A549 (cell line): ENCODE measurements around the gene PIGN. TPM values are rescaled to one million over a fixed set of nuclear protein-coding genes. Genes with fewer than 3 reads are reported as not detected.

Experiments
- ATAC-seq, 2 experiments: fragments of 200-7000 bp in 1 of 2; fragments of >200 bp in 1 of 2; cut with Nextera tagmentation in 1 of 2; cut with Tn5 transposase in 1 of 2; 3 replicates each; pipeline versions ENCODE4 v1.8.0 to v1.9.1; 2018 to 2020; ENCODE audit warnings: mild to moderate bottlenecking in 1 of 2, moderate library complexity in 1 of 2
- CTCF ChIA-PET: fragments of 300-600 bp; sonication (Branson Sonifier 250); formaldehyde crosslinking; extraction: SDS; loops from one replicate; lab custom pipeline; 2021; ENCODE audit warnings: antibody characterized with exemption, inconsistent platforms; lab: Yijun Ruan, JAX
- POLR2A ChIA-PET: fragments of 350-600 bp; formaldehyde crosslinking; extraction: SDS; loops from one replicate; lab custom pipeline; 2021; ENCODE audit warnings: antibody characterized with exemption, inconsistent platforms; lab: Yijun Ruan, JAX
- DNase-seq, 2 experiments: peaks; one replicate each; pipeline versions ENCODE4 v3.0.0 to v3.0.0-alpha.2; 2011 to 2016; ENCODE audit warnings: low read depth in 1 of 2, low spot score in 1 of 2
- FAIRE-seq: peaks from 2 replicates; lab custom pipeline; 2011; peaks lifted over from hg19 to GRCh38; lab: Jason Lieb, UNC
- H3K27ac ChIP-seq, 2 experiments: fragments of >200 bp; sonication (Bioruptor Twin); formaldehyde crosslinking; 3 replicates each; pipeline ENCODE4 v1.5.1; 2016 to 2017
- H3K4me1 ChIP-seq: fragments of >200 bp; sonication (Bioruptor Twin); formaldehyde crosslinking; 3 replicates; pipeline ENCODE4 v1.6.1; 2016
- H3K4me2 ChIP-seq: fragments of >200 bp; sonication (Bioruptor Twin); formaldehyde crosslinking; 3 replicates; pipeline ENCODE4 v1.6.1; 2016
- H3K4me3 ChIP-seq: fragments of >200 bp; sonication (Bioruptor Twin); formaldehyde crosslinking; 3 replicates; pipeline ENCODE4 v1.5.1; 2016
- H3K9me3 ChIP-seq: fragments of >200 bp; sonication (Bioruptor Twin); formaldehyde crosslinking; 3 replicates; pipeline ENCODE4 v1.6.1; 2016
- BHLHE40 ChIP-seq: IDR thresholded peaks from 2 replicates; pipeline ENCODE4 v1.6.1; 2012; ENCODE audit warnings: low read depth, low read length, inconsistent platforms
- CEBPB ChIP-seq, 2 experiments: fragments of >200 bp in 1 of 2; sonication (Bioruptor Twin) in 1 of 2; formaldehyde crosslinking in 1 of 2; IDR thresholded peaks; 2 replicates each; pipeline ENCODE4 v1.6.1; 2012 to 2016
- CHD4 ChIP-seq: fragments of 200-600 bp; sonication (generic); IDR thresholded peaks from 2 replicates; pipeline ENCODE4 v1.6.1; 2016; ENCODE audit warnings: antibody characterized with exemption, mild to moderate bottlenecking, borderline replicate concordance
- CTCF ChIP-seq: fragments of >200 bp; sonication (Bioruptor Twin); formaldehyde crosslinking; IDR thresholded peaks from 3 replicates; pipeline ENCODE4 v1.5.1; 2016
- E2F6 ChIP-seq: IDR thresholded peaks from 2 replicates; pipeline ENCODE4 v1.6.1; 2012; ENCODE audit warnings: low read depth, borderline replicate concordance
- FOXS1 ChIP-seq: fragments of 250-450 bp; sonication (Bioruptor Pico); IDR thresholded peaks from 2 replicates; pipeline ENCODE4 v1.5.0; 2020; ENCODE audit warnings: mild to moderate bottlenecking, moderate library complexity
- GATA3 ChIP-seq: IDR thresholded peaks from 2 replicates; pipeline ENCODE4 v1.6.1; 2012; ENCODE audit warnings: borderline replicate concordance
- HES2 ChIP-seq: fragments of >200 bp; sonication (Bioruptor Twin); formaldehyde crosslinking; IDR thresholded peaks from 2 replicates; pipeline ENCODE4 v1.6.1; 2016
- HOXA7 ChIP-seq: fragments of 250-450 bp; sonication (Bioruptor Pico); IDR thresholded peaks from 2 replicates; pipeline ENCODE4 v1.5.0; 2020; ENCODE audit warnings: mild to moderate bottlenecking, moderate library complexity
- HOXB13 ChIP-seq: fragments of 250-450 bp; sonication (Bioruptor Pico); IDR thresholded peaks from 2 replicates; pipeline ENCODE4 v1.5.0; 2020; ENCODE audit warnings: low read depth, mild to moderate bottlenecking, moderate library complexity
- HOXB5 ChIP-seq: fragments of 250-450 bp; sonication (Bioruptor Pico); IDR thresholded peaks from 2 replicates; pipeline ENCODE4 v1.5.0; 2020; ENCODE audit warnings: mild to moderate bottlenecking, moderate library complexity
- JUN ChIP-seq, 2 experiments: fragments of >200 bp; sonication (Bioruptor Twin); formaldehyde crosslinking; IDR thresholded peaks; 2 replicates in 1 of 2; 3 replicates in 1 of 2; pipeline ENCODE4 v1.6.1; 2016 to 2017
- JUNB ChIP-seq: fragments of >200 bp; sonication (Bioruptor Twin); formaldehyde crosslinking; IDR thresholded peaks from 2 replicates; pipeline ENCODE4 v1.6.1; 2016
- KDM1A ChIP-seq: fragments of 200-600 bp; sonication (generic); IDR thresholded peaks from 2 replicates; pipeline ENCODE4 v1.6.1; 2016; ENCODE audit warnings: low read depth, mild to moderate bottlenecking
- MAFK ChIP-seq: fragments of 450-650 bp; IDR thresholded peaks from 2 replicates; pipeline ENCODE4 v1.6.1; 2014; ENCODE audit not compliant: partially characterized antibody
- MAZ ChIP-seq: fragments of 150-350 bp; IDR thresholded peaks from 2 replicates; pipeline ENCODE4 v1.6.1; 2014; ENCODE audit warnings: antibody characterized with exemption, low read depth, low read length, borderline replicate concordance
- NPAS2 ChIP-seq: fragments of 250-450 bp; sonication (Bioruptor Pico); IDR thresholded peaks from 2 replicates; pipeline ENCODE4 v1.8.0; 2022; ENCODE audit warnings: mild to moderate bottlenecking, moderate library complexity, borderline replicate concordance
- NR3C1 ChIP-seq: fragments of >200 bp; sonication (Bioruptor Twin); formaldehyde crosslinking; IDR thresholded peaks from 3 replicates; pipeline ENCODE4 v1.6.1; 2017
- RAD21 ChIP-seq, 2 experiments: fragments of >200 bp in 1 of 2; sonication (Bioruptor Twin) in 1 of 2; formaldehyde crosslinking in 1 of 2; IDR thresholded peaks in 1 of 2; conservative IDR thresholded peaks in 1 of 2; 2 replicates in 1 of 2; 3 replicates in 1 of 2; pipeline ENCODE4 v1.6.1; 2012 to 2018; ENCODE audit warnings: inconsistent platforms in 1 of 2
- RARB ChIP-seq: fragments of 250-450 bp; sonication (Bioruptor Pico); IDR thresholded peaks from 2 replicates; pipeline ENCODE4 v1.8.0; 2021; ENCODE audit warnings: mild to moderate bottlenecking, moderate library complexity
- RNF2 ChIP-seq: fragments of 200-600 bp; sonication (generic); IDR thresholded peaks from 2 replicates; pipeline ENCODE4 v1.6.1; 2016; ENCODE audit warnings: low read depth, mild to moderate bottlenecking, antibody characterized with exemption, moderate library complexity, borderline replicate concordance
- SREBF2 ChIP-seq: fragments of 450-650 bp; IDR thresholded peaks from 2 replicates; pipeline ENCODE4 v1.6.1; 2014; ENCODE audit warnings: mild to moderate bottlenecking, moderate library complexity
- TP53 ChIP-seq: fragments of 250-450 bp; sonication (Bioruptor Pico); IDR thresholded peaks from 2 replicates; pipeline ENCODE4 v1.5.0; 2021; ENCODE audit warnings: mild to moderate bottlenecking, moderate library complexity
- USF2 ChIP-seq: fragments of 450-650 bp; IDR thresholded peaks from 2 replicates; pipeline ENCODE4 v1.6.1; 2014; ENCODE audit warnings: antibody characterized with exemption
- ZSCAN20 ChIP-seq: fragments of 250-450 bp; sonication (Bioruptor Pico); IDR thresholded peaks from 2 replicates; pipeline ENCODE4 v1.8.0; 2022; ENCODE audit warnings: mild to moderate bottlenecking, moderate library complexity
- WGBS: methylation state at CpG from one replicate; pipeline ENCODE4 v1.1.6; 2017; ENCODE audit errors: missing lambda C conversion rate; 5-methylcytosine and 5-hydroxymethylcytosine counted together
- polyA plus RNA-seq, 4 experiments: library from polyadenylated mRNA; depleted of rRNA in 3 of 4; stranded (reverse); fragments of >200 nt; fragmentation: RNase III in 1 of 4; extraction: RNeasy Plus Mini Kit Qiagen cat#74134 plus additional on column Dnase treatment in 1 of 4; gene quantifications; 2 replicates in 3 of 4; 3 replicates in 1 of 4; pipeline ENCODE4 v1.2.3, GENCODE V29; 2011 to 2017

Gene PIGN
- polyA plus RNA-seq, 2 of the 4 experiments (the other 2 are of a cell fraction) = 12.9 to 37.0 TPM

- TF ChIP-seq CTCF = no peak
- TF ChIP-seq BHLHE40 = no peak
- no peak for TF ChIP-seq KDM1A
- TF ChIP-seq HOXB13 (CRISPR knock-in tag) = no peak
- TF ChIP-seq RAD21 (conservative IDR thresholded peaks at IDR 0.05 in 1 of 2, IDR thresholded peaks at IDR 0.05 in 1 of 2) = no peak
- TF ChIP-seq E2F6 = no peak
- TF ChIP-seq JUNB = no peak
- TF ChIP-seq, all 56 proteins: peak for 0
Observed at GRCh38 chr18:62009521-62009920, 177.3 kb downstream of the PIGN start (continued).

- Histone ChIP-seq H3K4me2 (no peak overlapping the region), H3K9me3 (no peaks in the 10 kb centered on the region), H3K27ac (no peak overlapping the region), H3K4me3 (no peak overlapping the region), H3K4me1 (no peaks in the 10 kb centered on the region)
- FAIRE-seq = no peak
- no peak for ATAC-seq
- POLR2A ChIA-PET = no interaction called here
- CTCF ChIA-PET = no interaction called here
- DNase-seq = no peak
- TF ChIP-seq USF2 (no peak), HOXA7 (no peak), JUN (IDR thresholded peaks at IDR 0.05) (no peak), NR3C1 (no peak), HOXB5 (no peak), HES2 (no peak)
Observed at GRCh38 chr18:62001396-62001795, 185.5 kb downstream of the PIGN start.

GRCh38 chr18:61998957-61999356, 187.9 kb downstream of the PIGN start:
- H3K4me1 ChIP-seq = no peaks in the 10 kb centered on the region
- CTCF ChIA-PET = interaction anchor here (0.7 kb wide), 1 partner anchor 636 kb away, joined by 3 read pairs; no protein-coding TSS in a partner anchor
- ATAC-seq (no peak), DNase-seq (no peak), FAIRE-seq (no peak)
- no peak for TF ChIP-seq JUN (IDR thresholded peaks at IDR 0.05)
- no peak for TF ChIP-seq RARB (CRISPR knock-in tag)
- TF ChIP-seq KDM1A = no peak
- TF ChIP-seq TP53 (CRISPR knock-in tag) = no peak
- H3K4me2 ChIP-seq = no peak overlapping the region
- no peaks in the 10 kb centered on the region for H3K9me3 ChIP-seq
- H3K27ac ChIP-seq = no peak overlapping the region
- H3K4me3 ChIP-seq = no peak overlapping the region
- POLR2A ChIA-PET = no interaction called here

GRCh38 chr18:61998335-61998734, 188.5 kb downstream of the PIGN start:
- Histone ChIP-seq H3K27ac (no peak overlapping the region), H3K4me2 (no peak overlapping the region), H3K4me1 (no peaks in the 10 kb centered on the region), H3K9me3 (no peaks in the 10 kb centered on the region)
- FAIRE-seq = no peak
- CTCF ChIA-PET = no interaction called here
- no peak for TF ChIP-seq SREBF2
- no peak for TF ChIP-seq NPAS2 (CRISPR knock-in tag)
- no peak for TF ChIP-seq FOXS1 (CRISPR knock-in tag)
- TF ChIP-seq GATA3 = no peak
- TF ChIP-seq MAFK = no peak
- no peak for TF ChIP-seq CEBPB (IDR thresholded peaks at IDR 0.05)
- TF ChIP-seq CTCF = no peak
- TF ChIP-seq JUN (IDR thresholded peaks at IDR 0.05) = no peak
- TF ChIP-seq HOXB5 = no peak
- no peak for TF ChIP-seq ZSCAN20 (CRISPR knock-in tag)
- TF ChIP-seq JUNB = no peak
- TF ChIP-seq MAZ = no peak
- TF ChIP-seq RNF2 = no peak
- TF ChIP-seq HOXB13 (CRISPR knock-in tag) = no peak
- TF ChIP-seq HES2 = no peak
- no peak for TF ChIP-seq CHD4
- no peak for TF ChIP-seq RARB (CRISPR knock-in tag)
- no peak for TF ChIP-seq KDM1A
- TF ChIP-seq, all 56 proteins: peak for 0
- WGBS = 7% methylated on average over 7 of the region's 7 CpGs
- POLR2A ChIA-PET = no interaction called here
- DNase-seq (no peak), ATAC-seq (no peak)
- no peak overlapping the region for H3K4me3 ChIP-seq
